A673 (cell line): ENCODE results near the gene ACSM3. TPM values are rescaled to one million over a fixed set of nuclear protein-coding genes. Genes with fewer than 3 reads are reported as not detected.

Experiments
- BruUV-seq: library from RNA; stranded (reverse); fragments of 400-500 nt; replicated peaks from 2 replicates; lab custom pipeline; 2021; lab: Mats Ljungman, UMichigan
- CTCF ChIA-PET: fragments of 300-600 bp; sonication (Branson Sonifier 250); formaldehyde crosslinking; loops from one replicate; lab custom pipeline; 2022; ENCODE audit warnings: antibody characterized with exemption; lab: Charles Lee
- POLR2A ChIA-PET: fragments of 300-600 bp; sonication (Branson Sonifier 250); formaldehyde crosslinking; loops from one replicate; lab custom pipeline; 2022; ENCODE audit warnings: antibody characterized with exemption; ENCODE audit not compliant: low non-redundant PET; lab: Charles Lee
- DNase-seq: peaks from one replicate; pipeline ENCODE4 v3.0.0-alpha.2; 2015; ENCODE audit warnings: low spot score
- H3K27ac ChIP-seq: fragments of 200-600 bp; sonication (generic); 2 replicates; pipeline ENCODE4 v1.5.1; 2016; ENCODE audit warnings: mixed run types, low read depth, mild to moderate bottlenecking, mixed read lengths, antibody characterized with exemption, low read length; ENCODE audit not compliant: poor library complexity, severe bottlenecking
- H3K27me3 ChIP-seq: fragments of 200-600 bp; sonication (generic); replicated peaks from 2 replicates; pipeline ENCODE4 v1.6.1; 2017; ENCODE audit warnings: mixed run types, low read depth, mild to moderate bottlenecking, mixed read lengths, antibody characterized with exemption, low read length; ENCODE audit not compliant: insufficient read depth, poor library complexity
- H3K36me3 ChIP-seq: fragments of 200-600 bp; sonication (generic); 2 replicates; pipeline ENCODE4 v1.6.1; 2016; ENCODE audit warnings: mixed run types, mild to moderate bottlenecking, mixed read lengths, antibody characterized with exemption, low read length; ENCODE audit not compliant: insufficient read depth, poor library complexity, severe bottlenecking
- H3K4me1 ChIP-seq: fragments of 200-600 bp; sonication (generic); 2 replicates; pipeline ENCODE4 v1.6.1; 2017; ENCODE audit warnings: mixed run types, mild to moderate bottlenecking, mixed read lengths, antibody characterized with exemption, low read length; ENCODE audit not compliant: insufficient read depth, poor library complexity, severe bottlenecking
- H3K4me3 ChIP-seq: fragments of 200-600 bp; sonication (generic); 2 replicates; pipeline ENCODE4 v1.5.1; 2016; ENCODE audit warnings: low read depth, mixed run types, mild to moderate bottlenecking, mixed read lengths, low read length; ENCODE audit not compliant: poor library complexity, severe bottlenecking
- H3K9me3 ChIP-seq: fragments of 200-600 bp; sonication (generic); 2 replicates; pipeline ENCODE4 v1.6.1; 2016; ENCODE audit warnings: mixed run types, low read depth, mild to moderate bottlenecking, mixed read lengths, antibody characterized with exemption, low read length; ENCODE audit not compliant: poor library complexity, severe bottlenecking
- EZH2 ChIP-seq: fragments of 200-600 bp; sonication (generic); IDR thresholded peaks from 2 replicates; pipeline ENCODE4 v1.6.1; 2017; ENCODE audit warnings: borderline replicate concordance, low read depth, mild to moderate bottlenecking, mixed read lengths, antibody characterized with exemption, low read length; ENCODE audit not compliant: poor library complexity, severe bottlenecking
- intact Hi-C: fragments of 100-400 bp; cut with micrococcal nuclease; formaldehyde crosslinking; loops from one replicate; pipeline ENCODE4 v1.10.0; 2022; ENCODE audit not compliant: unreplicated experiment
- total RNA-seq: library from RNA; stranded (reverse); gene quantifications from 2 replicates; pipeline ENCODE4 v1.2.3, GENCODE V29; 2021
- TF ChIP-seq, protein P1 (sequence below): fragments of 300-800, 200-600 bp; sonication (generic); conservative IDR thresholded peaks from 2 replicates; pipeline ENCODE4 v1.5.1; 2017; ENCODE audit warnings: low read depth, mild to moderate bottlenecking, antibody characterized with exemption, low read length, moderate library complexity, mixed read lengths

The ACSM3 gene
- total RNA-seq, 1 experiment from 2014 or later, result not detected

DNA sequence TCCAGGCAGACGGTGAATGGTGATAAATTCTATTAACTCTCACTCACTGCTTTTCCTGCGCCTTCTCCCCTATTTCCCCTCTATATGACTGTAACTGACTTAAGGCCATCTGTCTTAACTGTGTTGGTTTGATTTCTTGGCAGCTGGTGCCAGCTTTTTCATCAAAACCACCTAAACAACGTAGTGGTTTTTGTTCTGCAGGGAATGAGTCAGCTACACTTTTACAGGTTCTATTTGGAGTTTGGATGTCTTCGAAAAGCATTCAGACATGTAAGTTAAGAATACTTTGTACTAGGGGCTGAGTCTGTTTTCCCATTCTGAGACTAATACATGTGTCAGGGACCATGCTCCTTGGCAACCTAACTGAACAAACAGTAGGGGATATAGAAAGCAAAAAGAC lies 51.0 kb downstream of the ACSM3 start:
- Histone ChIP-seq H3K36me3 (peaks cover 11% of the 10 kb centered on the region), H3K27ac (no peak overlapping the region), H3K27me3 (no peaks in the 10 kb centered on the region), H3K4me1 (no peaks in the 10 kb centered on the region), H3K4me3 (no peak overlapping the region), H3K9me3 (no peaks in the 10 kb centered on the region)
- TF ChIP-seq EZH2, result no peak
- TF ChIP-seq, protein P1, sequence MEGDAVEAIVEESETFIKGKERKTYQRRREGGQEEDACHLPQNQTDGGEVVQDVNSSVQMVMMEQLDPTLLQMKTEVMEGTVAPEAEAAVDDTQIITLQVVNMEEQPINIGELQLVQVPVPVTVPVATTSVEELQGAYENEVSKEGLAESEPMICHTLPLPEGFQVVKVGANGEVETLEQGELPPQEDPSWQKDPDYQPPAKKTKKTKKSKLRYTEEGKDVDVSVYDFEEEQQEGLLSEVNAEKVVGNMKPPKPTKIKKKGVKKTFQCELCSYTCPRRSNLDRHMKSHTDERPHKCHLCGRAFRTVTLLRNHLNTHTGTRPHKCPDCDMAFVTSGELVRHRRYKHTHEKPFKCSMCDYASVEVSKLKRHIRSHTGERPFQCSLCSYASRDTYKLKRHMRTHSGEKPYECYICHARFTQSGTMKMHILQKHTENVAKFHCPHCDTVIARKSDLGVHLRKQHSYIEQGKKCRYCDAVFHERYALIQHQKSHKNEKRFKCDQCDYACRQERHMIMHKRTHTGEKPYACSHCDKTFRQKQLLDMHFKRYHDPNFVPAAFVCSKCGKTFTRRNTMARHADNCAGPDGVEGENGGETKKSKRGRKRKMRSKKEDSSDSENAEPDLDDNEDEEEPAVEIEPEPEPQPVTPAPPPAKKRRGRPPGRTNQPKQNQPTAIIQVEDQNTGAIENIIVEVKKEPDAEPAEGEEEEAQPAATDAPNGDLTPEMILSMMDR, result no peak
- no TSS peak for BruUV-seq
- intact Hi-C loops, result no loop called here
- ChIA-PET POLR2A (no interaction called here), CTCF (no interaction called here)
- no peak for DNase-seq

DNA sequence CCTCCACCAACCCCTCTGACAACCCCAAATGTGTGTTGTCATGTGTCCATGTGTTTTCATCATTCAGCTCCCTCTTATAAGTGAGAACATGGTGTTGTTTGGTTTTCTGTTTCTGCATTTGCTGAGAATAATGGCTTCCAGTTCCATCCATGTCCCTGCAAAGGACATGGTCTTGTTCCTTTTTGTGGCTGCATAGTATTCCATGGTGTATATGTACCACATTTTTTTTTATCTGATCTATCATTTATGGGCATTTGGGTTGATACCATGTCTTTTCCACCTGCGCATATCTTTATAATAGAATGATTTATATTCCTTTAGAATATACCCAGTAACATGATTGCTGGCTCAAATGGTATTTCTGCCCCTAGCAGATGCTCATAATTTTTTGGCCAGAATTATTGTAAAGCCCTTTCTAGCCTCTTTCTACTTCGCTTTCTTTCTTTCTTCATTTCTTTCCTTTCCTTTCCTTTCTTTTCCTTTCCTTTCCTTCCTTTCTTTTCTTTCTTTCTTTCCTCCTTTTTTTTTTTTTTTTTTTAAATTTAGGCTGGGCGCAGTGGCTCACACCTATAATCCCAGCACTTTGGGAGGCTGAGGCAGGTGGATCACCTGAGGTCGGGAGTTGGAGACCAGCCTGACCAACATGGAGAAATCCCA lies 55.2 kb downstream of the ACSM3 start:
- no peaks in the 10 kb centered on the region for H3K4me1 ChIP-seq
- no TSS peak for BruUV-seq
- H3K9me3 ChIP-seq, result no peaks in the 10 kb centered on the region
- peaks cover 21% of the 10 kb centered on the region for H3K36me3 ChIP-seq
- no peak overlapping the region for H3K27ac ChIP-seq
- ChIA-PET CTCF (no interaction called here), POLR2A (no interaction called here)
- H3K4me3 ChIP-seq, result no peak overlapping the region
- H3K27me3 ChIP-seq, result no peaks in the 10 kb centered on the region
- intact Hi-C loops, result no loop called here
- no peak for DNase-seq
- TF ChIP-seq, protein P1, result no peak
- no peak for TF ChIP-seq EZH2

DNA sequence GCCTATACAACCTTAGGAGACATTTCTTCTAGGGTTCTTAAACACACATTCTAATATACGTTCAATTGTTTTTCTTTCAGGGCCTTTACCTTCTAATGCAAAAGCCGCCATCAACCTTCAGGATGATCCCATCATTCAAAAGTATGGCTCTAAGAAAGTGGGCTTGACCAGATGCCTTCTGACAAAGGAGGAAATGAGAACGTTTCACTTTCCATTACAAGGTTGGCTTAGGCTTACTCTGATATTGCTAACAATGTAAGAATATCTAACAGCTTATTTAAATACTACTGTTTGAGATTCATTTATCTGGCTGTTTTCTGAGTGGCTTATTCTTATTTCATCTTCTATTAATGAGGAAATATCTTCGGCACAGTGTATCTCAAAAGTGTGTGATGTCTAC lies 57.9 kb downstream of the ACSM3 start:
- POLR2A ChIA-PET, result no interaction called here
- CTCF ChIA-PET, result no interaction called here
- Histone ChIP-seq H3K4me3 (no peak overlapping the region), H3K4me1 (no peaks in the 10 kb centered on the region), H3K9me3 (no peaks in the 10 kb centered on the region), H3K36me3 (peaks cover 27% of the 10 kb centered on the region), H3K27ac (no peak overlapping the region), H3K27me3 (no peaks in the 10 kb centered on the region)
- intact Hi-C loops, result no loop called here
- BruUV-seq, result no TSS peak
- no peak for TF ChIP-seq EZH2
- TF ChIP-seq, protein P1, result no peak
- no peak for DNase-seq
